ENCODE data around the gene SLC25A26. TPM values are rescaled to one million over a fixed set of nuclear protein-coding genes. Genes with fewer than 3 reads are reported as not detected.

Gene SLC25A26, protein sequence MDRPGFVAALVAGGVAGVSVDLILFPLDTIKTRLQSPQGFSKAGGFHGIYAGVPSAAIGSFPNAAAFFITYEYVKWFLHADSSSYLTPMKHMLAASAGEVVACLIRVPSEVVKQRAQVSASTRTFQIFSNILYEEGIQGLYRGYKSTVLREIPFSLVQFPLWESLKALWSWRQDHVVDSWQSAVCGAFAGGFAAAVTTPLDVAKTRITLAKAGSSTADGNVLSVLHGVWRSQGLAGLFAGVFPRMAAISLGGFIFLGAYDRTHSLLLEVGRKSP
- 16.2 TPM for total RNA-seq
- polyA plus RNA-seq, result 20.9 TPM
- long read RNA-seq, donor 1, result 0 reads
- long read RNA-seq, donor 2, partial matches to known transcripts, result 6 of 10 reads
- long read RNA-seq, donor 2, other reads (novel, unspliced or antisense), result 0 of 10 reads
- long read RNA-seq, donor 3, transcript SLC25A26-201 (9 exons, 1,023 nt), result major isoform, 7 of 33 reads
- long read RNA-seq, donor 3, partial matches to known transcripts, result 26 of 33 reads
- long read RNA-seq, donor 3, other reads (novel, unspliced or antisense), result 0 of 33 reads
- long read RNA-seq, donor 4, result 0 reads
- long read RNA-seq, donor 5, partial matches to known transcripts, result 8 of 12 reads
- long read RNA-seq, donor 5, other reads (novel, unspliced or antisense), result 0 of 12 reads
- long read RNA-seq, donor 6, transcript SLC25A26-201 (9 exons, 1,023 nt), result major isoform, 5 of 5 reads
- long read RNA-seq, donor 6, partial matches to known transcripts, result 0 of 5 reads
- long read RNA-seq, donor 6, other reads (novel, unspliced or antisense), result 0 of 5 reads
- long read RNA-seq, donor 7, transcript SLC25A26-201 (9 exons, 1,023 nt), result major isoform, 5 of 5 reads
- long read RNA-seq, donor 7, partial matches to known transcripts, result 0 of 5 reads
- long read RNA-seq, donor 7, other reads (novel, unspliced or antisense), result 0 of 5 reads
- long read RNA-seq, donor 8, result 0 reads
- long read RNA-seq, donor 9, result 0 reads
- long read RNA-seq, donor 10, partial matches to known transcripts, result 0 of 3 reads
- long read RNA-seq, donor 10, other reads (novel, unspliced or antisense), result 0 of 3 reads

DNA sequence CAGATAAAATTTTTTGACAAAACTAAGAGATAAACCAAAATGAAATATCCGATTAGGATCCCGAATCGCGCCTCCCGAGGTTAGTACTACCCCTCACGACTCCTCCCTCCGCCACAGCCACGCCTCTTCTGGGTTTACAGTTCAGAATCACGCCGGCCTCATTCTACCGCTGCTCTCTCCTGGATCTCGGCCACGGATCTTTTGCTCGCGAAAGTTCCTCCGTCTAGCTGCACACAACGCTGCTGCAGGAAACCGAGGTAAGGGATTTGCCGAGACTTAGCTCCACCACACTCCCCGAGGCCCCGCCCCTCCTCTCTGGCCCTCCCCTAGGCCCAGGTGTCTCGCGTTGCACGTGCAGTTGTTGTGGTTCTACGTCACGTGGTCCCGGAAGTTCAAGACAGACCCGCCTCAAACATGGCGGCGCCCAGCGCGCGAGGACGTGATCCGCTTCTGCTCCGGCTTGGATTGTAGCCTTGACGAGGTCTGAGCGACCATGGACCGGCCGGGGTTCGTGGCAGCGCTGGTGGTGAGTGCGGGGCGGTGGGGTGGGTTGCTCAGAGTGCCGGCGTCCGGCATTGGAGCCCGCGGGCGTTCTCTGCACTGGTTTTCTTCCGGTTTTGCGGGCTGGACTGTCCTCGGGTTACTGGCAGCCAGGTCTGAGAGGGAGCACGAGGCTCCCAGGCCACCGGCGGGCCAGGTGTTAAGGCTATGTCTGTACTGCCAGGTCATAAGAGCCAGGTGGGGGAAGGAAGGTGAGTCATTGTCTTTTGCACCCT lies at the start of gene SLC25A26:
Gene SLC25A26 (plus strand): TSS at position 400 of the 776 bp plus-strand sequence. CDS start 94 bp downstream, at position 494.
- H3K4me3 ChIP-seq (ENCODE audit: low read length in 2 of 2), result peak within 1 kb of the TSS; percentile 74 to 76
- no peaks in the 10 kb centered on the region for H3K27me3 ChIP-seq (ENCODE audit: control insufficient read depth in 2 of 2, insufficient read depth in 1 of 2, low read length in 1 of 2)
- under 1% methylated on average over 56 of the region's 56 CpGs for WGBS
- peak within 1 kb of the TSS; percentile 75 to 82 for H3K27ac ChIP-seq (ENCODE audit: low read depth in 1 of 2, low read length in 1 of 2)
- H3K9me3 ChIP-seq (ENCODE audit: control insufficient read depth in 2 of 2, insufficient read depth in 1 of 2, low read length in 1 of 2), result no peaks in the 10 kb centered on the region
- DNase-seq (ENCODE audit: low read depth in 6 of 9, low spot score in 9 of 9), result peak; percentile 90 to 99 (median 97)
- peaks cover 3 to 4% of the 10 kb centered on the region in 2 donors for H3K4me1 ChIP-seq (ENCODE audit: control insufficient read depth in 2 of 2, insufficient read depth in 2 of 2, low read length in 2 of 2)
- H3K36me3 ChIP-seq (ENCODE audit: control insufficient read depth in 2 of 2, insufficient read depth in 2 of 2, low read length in 1 of 2), result no peaks in the 10 kb centered on the region

DNA sequence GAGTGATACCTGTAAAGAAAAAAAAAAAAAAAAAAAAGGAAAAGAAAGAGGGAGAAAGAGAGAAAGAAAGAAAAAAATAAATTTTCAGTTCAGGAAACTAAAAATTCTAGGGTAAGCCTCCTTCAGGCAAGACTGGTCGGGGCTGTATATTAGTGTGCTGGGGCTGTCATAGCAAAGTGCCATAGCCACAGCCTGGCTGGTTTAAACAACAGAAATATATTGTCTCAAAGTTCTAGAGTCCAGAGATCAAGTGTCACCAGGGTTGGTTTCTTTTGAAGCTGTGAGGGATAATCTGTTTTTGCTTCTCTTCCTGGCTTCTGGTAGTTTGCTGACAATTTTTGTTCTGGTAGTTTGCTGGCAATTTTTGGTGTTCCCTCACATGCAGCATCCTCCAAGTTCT lies 48.4 kb upstream of the SLC25A26 start:
- H3K27me3 ChIP-seq (ENCODE audit: control insufficient read depth in 2 of 2, insufficient read depth in 1 of 2, low read length in 1 of 2), result no peaks in the 10 kb centered on the region
- H3K9me3 ChIP-seq (ENCODE audit: control insufficient read depth in 2 of 2, insufficient read depth in 1 of 2, low read length in 1 of 2), result no peaks in the 10 kb centered on the region
- WGBS, result 94% methylated on average over 1 of the region's 1 CpG
- H3K27ac ChIP-seq (ENCODE audit: low read depth in 1 of 2, low read length in 1 of 2), result no peak overlapping the region
- no peak for DNase-seq (ENCODE audit: low read depth in 6 of 9, low spot score in 9 of 9)
- no peak overlapping the region for H3K4me3 ChIP-seq (ENCODE audit: low read length in 2 of 2)
- no peaks in the 10 kb centered on the region for H3K36me3 ChIP-seq (ENCODE audit: control insufficient read depth in 2 of 2, insufficient read depth in 2 of 2, low read length in 1 of 2)
- no peaks in the 10 kb centered on the region for H3K4me1 ChIP-seq (ENCODE audit: control insufficient read depth in 2 of 2, insufficient read depth in 2 of 2, low read length in 2 of 2)

DNA sequence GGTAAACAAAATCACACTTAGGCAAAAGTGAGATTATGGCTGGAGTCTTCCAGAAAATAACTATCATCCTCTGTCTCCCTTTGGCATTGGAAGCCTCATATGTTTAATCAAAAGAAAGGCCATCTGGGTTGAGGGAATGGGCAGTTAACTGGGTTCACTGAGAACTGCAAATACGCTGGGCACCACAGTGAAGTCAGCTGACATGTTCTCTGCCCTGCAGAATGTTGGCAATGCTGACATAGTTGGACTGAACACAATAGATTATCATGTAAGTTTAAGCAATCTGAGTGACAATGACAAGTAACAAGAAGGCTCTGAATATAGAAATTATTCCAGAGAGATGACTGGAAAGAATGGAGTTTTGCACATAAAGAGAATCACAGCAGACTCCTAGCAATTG lies 43.8 kb upstream of the SLC25A26 start:
- peaks cover 0 to 3% of the 10 kb centered on the region in 2 donors for H3K9me3 ChIP-seq (ENCODE audit: control insufficient read depth in 2 of 2, insufficient read depth in 1 of 2, low read length in 1 of 2)
- no peak overlapping the region for H3K27ac ChIP-seq (ENCODE audit: low read depth in 1 of 2, low read length in 1 of 2)
- no peaks in the 10 kb centered on the region for H3K36me3 ChIP-seq (ENCODE audit: control insufficient read depth in 2 of 2, insufficient read depth in 2 of 2, low read length in 1 of 2)
- H3K4me1 ChIP-seq (ENCODE audit: control insufficient read depth in 2 of 2, insufficient read depth in 2 of 2, low read length in 2 of 2), result no peaks in the 10 kb centered on the region
- H3K4me3 ChIP-seq (ENCODE audit: low read length in 2 of 2), result no peak overlapping the region
- H3K27me3 ChIP-seq (ENCODE audit: control insufficient read depth in 2 of 2, insufficient read depth in 1 of 2, low read length in 1 of 2), result no peaks in the 10 kb centered on the region
- 82% methylated on average over 1 of the region's 1 CpG for WGBS
- no peak for DNase-seq (ENCODE audit: low read depth in 6 of 9, low spot score in 9 of 9)

DNA sequence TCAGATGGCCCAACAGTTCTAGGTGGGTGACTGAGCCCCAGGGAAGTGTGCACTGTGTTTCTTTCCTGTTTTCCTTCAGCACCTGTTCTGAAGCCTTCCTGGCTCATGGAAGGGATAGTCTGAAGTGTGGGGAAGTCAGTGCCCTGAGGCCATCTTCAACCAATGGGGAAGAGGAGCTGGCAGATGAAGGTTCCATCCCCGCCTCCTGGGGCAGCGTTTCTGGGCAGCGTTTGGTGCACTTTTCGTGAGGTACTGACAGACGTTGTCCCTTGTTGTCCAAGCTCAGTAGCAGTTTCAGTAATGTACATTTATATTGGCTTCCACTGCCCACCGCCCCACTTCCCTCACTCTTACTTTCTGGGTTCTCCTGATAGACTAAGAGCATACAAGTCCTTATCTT lies 42.6 kb upstream of the SLC25A26 start:
- no peak overlapping the region for H3K27ac ChIP-seq (ENCODE audit: low read depth in 1 of 2, low read length in 1 of 2)
- no peak overlapping the region for H3K4me3 ChIP-seq (ENCODE audit: low read length in 2 of 2)
- peaks cover 0 to 3% of the 10 kb centered on the region in 2 donors for H3K9me3 ChIP-seq (ENCODE audit: control insufficient read depth in 2 of 2, insufficient read depth in 1 of 2, low read length in 1 of 2)
- H3K27me3 ChIP-seq (ENCODE audit: control insufficient read depth in 2 of 2, insufficient read depth in 1 of 2, low read length in 1 of 2), result no peaks in the 10 kb centered on the region
- no peaks in the 10 kb centered on the region for H3K4me1 ChIP-seq (ENCODE audit: control insufficient read depth in 2 of 2, insufficient read depth in 2 of 2, low read length in 2 of 2)
- no peaks in the 10 kb centered on the region for H3K36me3 ChIP-seq (ENCODE audit: control insufficient read depth in 2 of 2, insufficient read depth in 2 of 2, low read length in 1 of 2)
- WGBS, result 94% methylated on average over 6 of the region's 6 CpGs
- no peak for DNase-seq (ENCODE audit: low read depth in 6 of 9, low spot score in 9 of 9)

DNA sequence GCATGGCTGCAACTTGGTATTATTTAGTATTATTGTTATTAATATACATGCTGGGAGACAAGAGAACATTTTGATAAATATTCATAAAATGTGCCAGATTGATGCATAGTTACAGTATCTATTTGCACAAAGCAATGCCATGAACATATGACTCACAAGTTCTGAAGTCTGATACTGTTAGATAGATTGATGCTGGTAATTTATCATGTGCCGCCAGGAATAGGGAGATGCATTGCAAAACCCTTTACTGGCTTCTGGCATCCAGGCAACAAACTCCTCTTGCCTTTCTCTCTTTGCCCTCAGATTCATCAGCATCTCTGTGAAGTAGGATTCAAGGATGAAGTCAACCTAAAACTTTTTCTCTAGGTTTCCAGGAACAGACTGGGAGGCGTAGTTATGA lies 41.0 kb upstream of the SLC25A26 start:
- WGBS, result 95% methylated on average over 2 of the region's 2 CpGs
- H3K9me3 ChIP-seq (ENCODE audit: control insufficient read depth in 2 of 2, insufficient read depth in 1 of 2, low read length in 1 of 2), result peaks cover 0 to 3% of the 10 kb centered on the region in 2 donors
- H3K27me3 ChIP-seq (ENCODE audit: control insufficient read depth in 2 of 2, insufficient read depth in 1 of 2, low read length in 1 of 2), result no peaks in the 10 kb centered on the region
- H3K4me3 ChIP-seq (ENCODE audit: low read length in 2 of 2), result no peak overlapping the region
- no peaks in the 10 kb centered on the region for H3K36me3 ChIP-seq (ENCODE audit: control insufficient read depth in 2 of 2, insufficient read depth in 2 of 2, low read length in 1 of 2)
- no peaks in the 10 kb centered on the region for H3K4me1 ChIP-seq (ENCODE audit: control insufficient read depth in 2 of 2, insufficient read depth in 2 of 2, low read length in 2 of 2)
- no peak for DNase-seq (ENCODE audit: low read depth in 6 of 9, low spot score in 9 of 9)
- H3K27ac ChIP-seq (ENCODE audit: low read depth in 1 of 2, low read length in 1 of 2), result no peak overlapping the region

DNA sequence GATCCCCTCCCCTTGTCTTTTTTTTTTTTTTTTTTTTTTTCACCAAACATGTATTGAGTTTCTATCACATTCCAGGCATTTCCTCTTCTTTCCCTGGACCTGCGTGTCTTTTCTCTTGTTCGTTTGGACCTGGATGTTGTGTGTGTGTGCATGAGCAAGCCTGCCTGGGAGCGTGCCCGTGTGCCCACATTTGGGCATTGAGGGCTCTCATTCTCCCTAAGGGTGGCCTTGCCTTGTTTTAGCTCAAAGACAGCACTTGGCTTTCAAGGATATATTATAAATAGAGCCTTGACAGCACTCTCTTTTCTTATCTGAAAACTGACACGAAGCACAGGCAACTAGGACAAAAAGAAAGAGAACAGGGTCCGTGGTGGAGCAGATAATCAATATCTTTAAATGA lies 39.0 kb upstream of the SLC25A26 start:
- H3K27me3 ChIP-seq (ENCODE audit: control insufficient read depth in 2 of 2, insufficient read depth in 1 of 2, low read length in 1 of 2), result no peaks in the 10 kb centered on the region
- no peak overlapping the region for H3K27ac ChIP-seq (ENCODE audit: low read depth in 1 of 2, low read length in 1 of 2)
- H3K4me1 ChIP-seq (ENCODE audit: control insufficient read depth in 2 of 2, insufficient read depth in 2 of 2, low read length in 2 of 2), result no peaks in the 10 kb centered on the region
- H3K9me3 ChIP-seq (ENCODE audit: control insufficient read depth in 2 of 2, insufficient read depth in 1 of 2, low read length in 1 of 2), result peaks cover 0 to 3% of the 10 kb centered on the region in 2 donors
- H3K36me3 ChIP-seq (ENCODE audit: control insufficient read depth in 2 of 2, insufficient read depth in 2 of 2, low read length in 1 of 2), result no peaks in the 10 kb centered on the region
- no peak for DNase-seq (ENCODE audit: low read depth in 6 of 9, low spot score in 9 of 9)
- H3K4me3 ChIP-seq (ENCODE audit: low read length in 2 of 2), result no peak overlapping the region
- 94% methylated on average over 6 of the region's 6 CpGs for WGBS

DNA sequence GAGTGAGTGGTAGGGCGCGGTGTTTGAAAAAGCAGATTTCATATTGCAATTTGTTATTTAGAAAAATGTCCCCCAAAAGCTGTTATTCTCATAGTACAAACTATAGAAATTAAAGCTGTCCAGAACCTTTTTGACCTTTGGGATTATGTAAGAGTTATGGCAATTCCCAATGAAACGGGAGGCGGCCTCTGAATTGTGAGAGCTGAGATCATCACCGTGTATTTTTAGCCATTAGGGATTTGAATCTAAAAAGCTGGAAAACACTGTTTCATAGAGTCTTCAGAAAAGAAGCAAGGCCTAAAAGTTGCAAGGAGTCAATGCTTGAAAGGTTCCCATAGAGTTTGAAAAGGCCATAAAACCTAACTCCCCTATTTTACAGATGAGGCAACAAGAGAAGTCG lies 38.6 kb upstream of the SLC25A26 start:
- H3K4me1 ChIP-seq (ENCODE audit: control insufficient read depth in 2 of 2, insufficient read depth in 2 of 2, low read length in 2 of 2), result no peaks in the 10 kb centered on the region
- H3K9me3 ChIP-seq (ENCODE audit: control insufficient read depth in 2 of 2, insufficient read depth in 1 of 2, low read length in 1 of 2), result peaks cover 0 to 3% of the 10 kb centered on the region in 2 donors
- no peak overlapping the region for H3K27ac ChIP-seq (ENCODE audit: low read depth in 1 of 2, low read length in 1 of 2)
- no peaks in the 10 kb centered on the region for H3K27me3 ChIP-seq (ENCODE audit: control insufficient read depth in 2 of 2, insufficient read depth in 1 of 2, low read length in 1 of 2)
- 97% methylated on average over 6 of the region's 6 CpGs for WGBS
- no peak for DNase-seq (ENCODE audit: low read depth in 6 of 9, low spot score in 9 of 9)
- no peak overlapping the region for H3K4me3 ChIP-seq (ENCODE audit: low read length in 2 of 2)
- no peaks in the 10 kb centered on the region for H3K36me3 ChIP-seq (ENCODE audit: control insufficient read depth in 2 of 2, insufficient read depth in 2 of 2, low read length in 1 of 2)

DNA sequence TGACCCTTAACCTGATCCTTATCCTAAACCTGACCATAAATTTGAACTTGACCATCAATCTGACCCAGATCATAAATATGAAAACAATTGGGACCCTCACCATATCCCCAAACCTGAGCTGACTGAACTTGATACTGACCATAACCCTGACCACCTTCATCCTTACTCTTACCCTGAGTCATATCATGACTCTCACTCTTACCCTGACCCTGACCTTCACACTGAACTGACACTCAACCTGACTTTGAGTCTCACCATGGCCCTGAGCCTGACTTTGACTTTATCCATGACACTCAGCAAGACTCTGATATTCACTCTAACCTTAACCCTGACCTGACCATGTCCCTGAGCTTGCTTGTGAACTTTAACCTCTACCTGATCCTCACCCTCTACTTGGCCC lies 34.3 kb upstream of the SLC25A26 start:
- Histone ChIP-seq H3K36me3 (ENCODE audit: control insufficient read depth in 2 of 2, insufficient read depth in 2 of 2, low read length in 1 of 2) (no peaks in the 10 kb centered on the region), H3K4me1 (ENCODE audit: control insufficient read depth in 2 of 2, insufficient read depth in 2 of 2, low read length in 2 of 2) (no peaks in the 10 kb centered on the region), H3K27ac (ENCODE audit: low read depth in 1 of 2, low read length in 1 of 2) (no peak overlapping the region), H3K27me3 (ENCODE audit: control insufficient read depth in 2 of 2, insufficient read depth in 1 of 2, low read length in 1 of 2) (no peaks in the 10 kb centered on the region), H3K4me3 (ENCODE audit: low read length in 2 of 2) (no peak overlapping the region), H3K9me3 (ENCODE audit: control insufficient read depth in 2 of 2, insufficient read depth in 1 of 2, low read length in 1 of 2) (no peaks in the 10 kb centered on the region)
- no peak for DNase-seq (ENCODE audit: low read depth in 6 of 9, low spot score in 9 of 9)
